Measurements from ENCODE around the gene PTGES3.
"Not testable (repeated sequence)": the region's sequence is repeated elsewhere in the genome, so short reads cannot be mapped to it uniquely, and the experiment has no call there.

Gene PTGES3, protein sequence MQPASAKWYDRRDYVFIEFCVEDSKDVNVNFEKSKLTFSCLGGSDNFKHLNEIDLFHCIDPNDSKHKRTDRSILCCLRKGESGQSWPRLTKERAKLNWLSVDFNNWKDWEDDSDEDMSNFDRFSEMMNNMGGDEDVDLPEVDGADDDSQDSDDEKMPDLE

DNA sequence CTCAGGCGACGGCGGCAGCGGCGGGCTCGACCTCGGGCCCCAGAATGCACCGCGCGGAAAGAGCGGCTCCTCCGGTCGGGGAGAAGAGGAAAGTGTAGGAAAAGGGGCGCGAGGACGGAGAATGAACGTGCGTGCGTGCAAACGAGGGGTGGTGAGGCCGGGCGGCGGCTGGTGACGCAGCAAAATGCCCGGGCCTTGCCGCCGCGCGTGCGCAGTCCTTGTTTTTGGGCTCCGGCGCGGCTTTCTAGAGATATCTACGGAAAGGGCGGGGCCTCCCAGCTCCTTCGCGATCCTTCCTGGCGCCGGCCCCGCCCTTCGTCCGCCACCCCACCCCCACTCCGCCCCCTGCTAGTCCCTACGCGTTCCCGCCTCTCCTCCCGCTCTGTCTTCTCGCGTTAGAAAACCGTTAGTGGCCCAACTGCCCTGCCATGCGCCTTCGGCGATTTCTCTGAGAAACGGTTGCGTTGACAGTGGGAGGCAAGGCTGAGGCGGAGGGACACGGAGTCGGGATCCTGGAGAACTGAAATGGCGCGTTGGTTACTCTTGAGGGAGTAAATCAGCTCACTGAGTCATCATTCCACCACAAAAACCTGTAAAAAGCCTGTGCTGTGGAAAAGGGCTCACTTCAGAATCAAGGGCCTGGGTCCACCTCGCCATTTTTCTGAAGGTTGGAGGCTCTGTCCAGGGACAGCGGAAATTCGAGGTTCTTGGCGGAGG lies at the start of gene PTGES3:
Gene PTGES3, minus strand, starts transcription at position 156 of the 717 bp plus-strand sequence. CDS start 285 bp downstream, outside the sequence.
- DNase-seq (ENCODE audit: low spot score), result peak; percentile 98

DNA sequence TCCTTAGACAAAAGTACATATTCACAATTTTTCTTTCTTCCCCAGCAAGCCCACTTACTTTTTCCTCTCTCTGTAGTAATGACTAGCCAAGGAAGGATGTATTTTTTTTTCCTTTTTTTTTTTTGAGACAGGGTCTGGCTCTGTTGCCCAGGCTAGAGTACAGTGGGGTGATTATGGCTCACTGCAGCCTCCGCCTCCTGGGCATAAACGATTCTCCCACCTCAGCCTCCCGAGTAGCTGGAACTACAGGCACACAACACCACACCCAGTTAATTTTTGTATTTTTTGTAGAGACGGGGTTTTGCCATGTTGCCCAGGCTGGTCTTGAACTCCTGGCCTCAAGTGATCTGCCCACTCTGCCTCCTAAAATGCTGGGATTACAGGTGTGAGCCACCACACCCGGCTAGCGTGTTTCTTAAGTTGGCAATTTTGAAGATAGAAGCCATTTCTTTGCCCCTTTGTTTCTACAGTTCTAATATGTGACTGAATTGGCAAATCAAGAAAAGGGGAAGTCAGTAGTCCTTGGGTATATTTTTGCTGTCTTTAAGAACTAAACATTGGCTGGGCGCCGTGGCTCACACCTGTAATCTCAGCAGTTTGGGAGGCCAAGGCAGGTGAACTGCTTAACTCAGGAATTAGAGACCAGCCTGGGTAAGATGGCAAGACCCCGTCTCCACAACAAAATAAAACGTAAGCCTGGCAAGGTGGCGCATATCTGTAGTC lies 40.2 kb upstream of the PTGES3 start:
- DNase-seq (ENCODE audit: low spot score), result no peak

DNA sequence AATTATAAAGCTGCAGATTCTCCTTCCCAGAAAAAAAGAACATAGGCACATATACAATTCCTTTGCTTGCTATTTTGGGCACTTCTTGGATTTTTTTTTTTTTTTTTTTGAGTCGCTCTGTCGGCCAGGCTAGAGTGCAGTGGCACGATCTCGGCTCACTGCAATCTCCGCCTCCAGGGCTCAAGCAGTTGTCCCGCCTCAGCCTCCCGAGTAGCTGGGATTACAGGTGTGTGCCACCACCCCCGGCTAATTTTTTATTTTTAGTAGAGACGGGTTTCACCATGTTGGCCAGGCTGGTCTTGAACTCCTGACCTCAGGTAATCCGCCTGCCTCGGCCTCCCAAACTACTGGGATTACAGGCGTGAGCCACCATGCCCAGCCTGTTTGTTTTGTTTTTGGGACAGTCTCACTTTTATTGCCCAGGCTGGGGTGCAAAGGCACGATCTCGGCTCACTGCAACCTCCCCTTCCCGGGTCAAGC lies 38.2 kb upstream of the PTGES3 start:
- not testable (repeated sequence) for DNase-seq (ENCODE audit: low spot score)

DNA sequence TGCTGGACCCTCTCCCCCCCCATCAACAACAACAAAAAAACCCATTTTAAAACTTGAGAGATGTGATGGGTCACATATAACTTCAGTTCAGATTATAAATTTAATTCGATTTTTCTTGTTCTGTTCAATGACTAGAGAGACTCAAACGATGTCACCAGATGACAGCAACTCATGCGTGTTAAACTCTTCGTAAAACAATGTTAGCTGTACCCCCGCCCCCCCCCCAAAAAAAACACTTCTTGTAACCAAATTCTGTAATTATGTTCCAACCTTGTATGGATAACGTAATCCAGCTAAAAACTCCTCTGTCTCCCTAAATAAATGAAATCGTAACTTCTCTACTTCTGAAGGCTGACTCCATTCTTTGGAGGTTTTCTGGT lies 37.6 kb upstream of the PTGES3 start:
- no peak for DNase-seq (ENCODE audit: low spot score)

DNA sequence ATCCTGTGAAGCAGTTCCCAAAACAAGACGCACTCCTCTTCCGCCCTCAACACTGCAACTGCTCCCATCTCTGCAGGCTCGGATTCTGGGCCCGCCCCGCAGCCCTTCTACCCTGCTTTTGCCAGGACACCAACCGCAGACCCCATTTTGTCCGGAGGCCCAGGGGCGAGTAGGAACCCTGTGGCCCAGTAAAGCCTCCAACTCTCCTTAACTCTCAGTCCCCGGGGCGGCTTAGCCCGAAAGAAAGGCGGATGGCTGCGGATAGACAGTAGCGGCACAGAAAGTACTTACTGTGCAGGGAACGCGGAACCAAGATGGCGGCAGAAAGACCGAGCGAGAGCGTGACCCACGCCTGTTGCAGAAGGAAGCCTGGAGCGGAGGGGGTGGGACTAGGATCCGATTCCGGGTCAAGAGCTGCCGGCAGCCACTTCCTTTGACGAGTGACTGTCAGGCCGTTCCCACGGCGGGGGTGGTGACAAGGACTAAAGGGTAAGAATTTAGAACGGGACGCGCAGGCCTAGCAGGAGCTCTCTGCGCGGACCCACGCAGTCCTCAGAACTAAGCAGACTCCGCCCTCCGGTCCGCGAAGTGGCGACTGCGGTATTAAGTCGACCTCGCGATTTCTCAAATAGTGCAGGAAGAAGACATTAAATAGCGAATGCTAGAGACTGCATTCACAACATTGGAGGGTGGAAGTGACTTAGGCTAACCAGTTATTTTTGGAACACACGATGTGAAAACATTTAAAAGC lies 37.1 kb upstream of the PTGES3 start, which contains the start of gene NACA:
Gene NACA, minus strand, starts transcription at position 328 of the 751 bp plus-strand sequence. CDS start 778 bp downstream, outside the sequence.
- DNase-seq (ENCODE audit: low spot score), result peak; percentile 99

DNA sequence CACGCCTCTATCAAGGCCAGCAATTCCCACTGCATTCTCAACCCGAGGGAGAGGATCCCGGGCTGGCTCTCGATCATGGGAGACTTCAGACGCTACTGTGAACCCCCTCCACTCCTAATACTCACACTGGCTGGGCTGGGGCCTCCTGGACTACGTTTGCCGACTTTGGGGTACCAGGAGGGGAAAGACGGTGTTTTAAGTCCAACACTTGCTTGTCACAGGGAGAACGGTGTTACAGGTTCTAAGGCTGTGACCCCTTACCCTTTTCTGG lies 36.6 kb upstream of the PTGES3 start:
- DNase-seq (ENCODE audit: low spot score), result no peak

DNA sequence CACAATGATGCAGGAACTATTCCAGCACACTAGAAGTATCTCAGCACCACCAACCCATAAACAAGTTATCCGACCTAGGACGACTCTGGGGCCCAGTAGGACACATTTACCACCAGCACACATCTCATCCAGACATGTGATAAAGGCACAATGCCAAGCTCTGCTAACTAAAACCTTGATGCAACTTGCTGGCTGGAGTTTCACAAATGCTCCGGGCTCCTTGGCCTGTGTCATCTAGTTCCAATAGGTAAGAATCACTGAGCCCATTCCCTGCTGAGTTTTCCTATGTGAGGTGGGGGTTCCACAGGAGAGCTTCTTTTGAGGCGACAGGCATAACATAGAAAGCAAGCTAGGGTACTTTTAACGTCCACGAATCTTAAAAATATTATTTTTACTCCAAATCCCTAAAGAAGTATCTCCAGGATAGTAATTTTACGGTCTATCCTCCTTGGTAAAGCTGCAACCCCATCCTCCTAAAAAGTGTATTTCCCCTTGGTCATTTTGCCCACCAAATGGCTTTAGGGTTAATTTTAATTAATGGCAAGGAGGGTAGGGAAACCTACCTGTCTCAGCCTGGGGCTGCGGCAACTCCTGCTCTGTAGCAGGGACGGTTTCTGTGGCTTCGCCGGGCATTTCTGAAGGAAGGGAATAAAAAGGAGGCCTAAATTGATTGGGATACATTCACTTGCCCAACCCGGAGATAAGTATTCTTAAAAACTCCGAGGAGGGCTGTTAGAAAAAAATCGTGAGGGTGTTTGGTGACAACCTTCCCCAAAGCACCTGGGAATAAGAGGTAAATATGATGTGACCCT lies 36.0 kb upstream of the PTGES3 start:
- peak; percentile 52 for DNase-seq (ENCODE audit: low spot score)

DNA sequence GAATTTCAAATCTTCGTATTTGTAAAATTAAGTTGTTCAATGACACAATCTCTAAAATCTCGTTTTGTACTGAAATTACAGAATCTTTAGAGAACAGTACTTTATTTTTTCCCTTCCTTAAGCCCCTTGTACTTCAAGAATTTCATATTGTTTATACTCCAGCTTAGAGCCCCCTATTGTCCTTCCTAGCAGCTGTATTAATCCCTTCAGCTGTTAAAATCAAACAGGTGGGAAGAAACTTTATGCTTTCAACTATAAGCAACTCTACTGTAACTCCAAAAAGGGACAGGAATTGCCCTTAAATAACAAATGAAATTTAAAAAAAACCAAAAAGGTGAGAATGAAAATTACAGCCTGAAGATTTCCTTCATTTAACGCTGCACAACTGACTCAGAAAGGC lies 35.3 kb upstream of the PTGES3 start:
- DNase-seq (ENCODE audit: low spot score), result no peak

DNA sequence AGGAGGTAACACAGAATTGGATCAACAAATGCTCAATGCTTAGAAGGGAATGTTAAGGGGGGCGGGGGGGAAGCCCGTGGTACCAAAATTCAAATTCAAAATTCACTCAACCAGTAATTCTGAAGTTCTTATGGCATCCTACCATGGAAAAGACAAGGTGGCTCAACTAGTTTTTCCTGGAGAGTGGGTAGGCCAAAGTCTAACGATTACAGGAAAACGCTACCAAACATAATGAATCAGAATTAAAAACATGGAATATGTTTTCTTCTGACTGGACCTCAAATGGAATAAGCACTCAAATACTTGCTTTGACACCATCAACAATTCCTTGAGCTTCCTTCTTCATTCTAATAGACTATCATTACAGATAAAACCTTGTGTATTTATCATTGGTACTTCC lies 34.7 kb upstream of the PTGES3 start:
- DNase-seq (ENCODE audit: low spot score), result no peak

DNA sequence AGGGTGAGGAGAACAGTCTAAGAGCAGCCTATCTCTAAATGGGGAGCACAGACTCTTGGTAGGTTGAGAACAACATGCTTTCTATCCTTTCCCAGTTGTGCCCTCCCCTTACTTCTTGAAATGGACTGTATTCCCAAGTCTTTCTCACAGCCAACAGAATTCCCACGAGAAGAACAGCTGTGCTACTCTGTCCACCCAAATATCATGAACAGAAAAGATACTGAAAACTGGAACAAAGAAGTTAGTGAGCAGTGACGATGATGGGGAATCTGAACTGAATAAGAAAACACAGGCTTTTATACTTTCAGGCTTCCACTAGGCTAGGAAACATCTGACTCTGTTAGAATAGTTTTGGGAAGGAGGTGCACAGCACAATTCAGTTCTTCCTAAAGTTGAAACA lies 33.6 kb upstream of the PTGES3 start:
- no peak for DNase-seq (ENCODE audit: low spot score)

DNA sequence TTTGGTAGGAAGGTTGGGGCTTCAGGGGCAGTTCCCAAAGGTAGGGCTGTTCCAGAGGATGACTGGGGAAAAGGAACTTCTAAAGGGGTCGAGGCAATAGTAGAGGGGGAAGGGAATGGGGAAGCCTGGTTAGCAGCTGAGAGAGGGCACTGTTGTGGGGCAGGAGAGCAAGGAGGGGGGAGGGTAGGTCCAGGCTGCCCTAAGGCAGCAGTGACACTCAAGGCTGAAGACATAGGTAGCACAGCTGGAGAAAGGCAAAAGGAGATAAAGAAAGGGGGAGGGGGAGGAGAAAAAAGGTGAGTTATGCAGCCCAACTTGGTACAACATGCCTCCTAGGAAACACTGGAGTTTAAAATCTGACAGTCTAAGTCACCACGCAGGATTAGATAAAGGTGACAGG lies 33.1 kb upstream of the PTGES3 start:
- no peak for DNase-seq (ENCODE audit: low spot score)

DNA sequence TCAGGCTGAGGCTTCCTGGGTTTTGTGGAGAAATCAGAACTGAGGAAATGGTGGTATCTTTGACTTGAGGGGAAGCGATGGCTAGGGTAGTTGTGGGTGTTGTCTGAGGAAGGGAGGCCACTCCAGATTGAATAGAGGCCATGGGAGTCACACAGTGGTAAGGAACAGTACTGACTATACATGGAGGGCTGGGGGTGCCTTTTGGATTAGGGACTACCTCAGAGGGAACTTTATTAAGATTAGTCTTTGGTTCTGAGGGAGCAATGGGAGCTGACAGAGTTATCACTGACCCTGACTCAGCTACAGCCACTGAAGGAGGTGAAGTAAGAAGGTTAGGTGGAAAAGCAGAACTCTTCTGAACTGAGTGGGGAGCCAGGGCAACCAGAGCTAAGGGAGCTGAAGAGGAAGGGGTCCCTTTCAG lies 32.7 kb upstream of the PTGES3 start:
- DNase-seq (ENCODE audit: low spot score), result no peak

DNA sequence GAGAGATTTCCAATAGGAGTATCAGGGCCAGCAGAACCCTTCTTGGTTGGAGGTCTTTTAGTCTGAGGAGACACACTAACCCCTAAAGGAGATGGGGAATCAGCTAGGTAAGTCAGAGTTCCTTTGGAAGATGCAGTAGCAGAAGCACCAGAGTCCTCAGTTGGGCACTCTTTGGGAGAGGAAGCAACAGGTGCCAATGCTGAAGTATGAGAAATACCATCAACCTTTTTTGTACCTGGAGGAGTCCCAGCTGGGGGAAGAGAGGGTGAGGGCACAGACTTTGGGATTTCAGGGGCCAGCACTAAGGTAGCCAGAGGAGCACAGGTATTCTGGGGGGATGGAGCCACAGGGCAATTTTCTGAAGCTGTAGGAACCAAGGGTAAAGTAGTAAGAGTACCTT lies 31.0 kb upstream of the PTGES3 start:
- peak; percentile 22 for DNase-seq (ENCODE audit: low spot score)

DNA sequence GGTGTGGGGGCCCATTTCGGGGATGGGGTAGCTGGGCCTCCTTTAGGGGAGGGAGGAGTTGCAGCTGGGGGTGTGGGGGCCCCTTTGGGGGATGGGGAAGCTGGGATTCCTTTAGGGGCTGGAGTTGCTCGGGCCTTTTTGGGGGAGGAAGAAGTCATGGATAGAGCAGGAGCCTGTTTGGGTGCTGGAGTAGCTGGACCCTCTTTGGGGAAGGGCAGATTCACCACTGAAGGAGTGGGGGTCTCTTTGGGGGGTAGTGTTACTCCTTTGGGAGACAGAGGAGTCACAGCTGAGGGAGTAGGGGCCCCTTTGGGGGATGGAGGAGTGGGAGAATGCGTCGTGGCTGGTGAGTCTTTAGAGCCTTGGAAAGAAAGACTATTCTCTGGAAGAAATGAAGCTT lies 30.6 kb upstream of the PTGES3 start:
- no peak for DNase-seq (ENCODE audit: low spot score)

DNA sequence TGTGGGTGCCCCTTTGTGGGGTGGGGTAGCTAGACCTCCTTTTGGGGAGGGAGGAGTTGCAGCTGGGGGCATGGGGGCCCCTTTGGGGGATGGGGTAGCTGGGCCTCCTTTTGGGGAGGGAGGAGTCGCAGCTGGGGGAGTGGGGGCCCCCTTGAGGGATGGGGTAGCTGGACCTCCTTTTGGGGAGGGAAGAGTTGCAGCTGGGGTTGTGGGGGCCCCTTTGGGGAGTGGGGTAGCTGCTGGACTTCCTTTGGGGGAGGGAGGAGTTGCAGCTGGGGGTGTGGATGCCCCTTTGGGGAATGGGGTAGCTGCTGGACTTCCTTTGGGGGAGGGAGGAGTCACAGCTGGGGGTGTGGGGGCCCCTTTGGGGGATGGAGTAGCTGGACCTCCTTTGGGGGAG lies 30.1 kb upstream of the PTGES3 start:
- no peak for DNase-seq (ENCODE audit: low spot score)

DNA sequence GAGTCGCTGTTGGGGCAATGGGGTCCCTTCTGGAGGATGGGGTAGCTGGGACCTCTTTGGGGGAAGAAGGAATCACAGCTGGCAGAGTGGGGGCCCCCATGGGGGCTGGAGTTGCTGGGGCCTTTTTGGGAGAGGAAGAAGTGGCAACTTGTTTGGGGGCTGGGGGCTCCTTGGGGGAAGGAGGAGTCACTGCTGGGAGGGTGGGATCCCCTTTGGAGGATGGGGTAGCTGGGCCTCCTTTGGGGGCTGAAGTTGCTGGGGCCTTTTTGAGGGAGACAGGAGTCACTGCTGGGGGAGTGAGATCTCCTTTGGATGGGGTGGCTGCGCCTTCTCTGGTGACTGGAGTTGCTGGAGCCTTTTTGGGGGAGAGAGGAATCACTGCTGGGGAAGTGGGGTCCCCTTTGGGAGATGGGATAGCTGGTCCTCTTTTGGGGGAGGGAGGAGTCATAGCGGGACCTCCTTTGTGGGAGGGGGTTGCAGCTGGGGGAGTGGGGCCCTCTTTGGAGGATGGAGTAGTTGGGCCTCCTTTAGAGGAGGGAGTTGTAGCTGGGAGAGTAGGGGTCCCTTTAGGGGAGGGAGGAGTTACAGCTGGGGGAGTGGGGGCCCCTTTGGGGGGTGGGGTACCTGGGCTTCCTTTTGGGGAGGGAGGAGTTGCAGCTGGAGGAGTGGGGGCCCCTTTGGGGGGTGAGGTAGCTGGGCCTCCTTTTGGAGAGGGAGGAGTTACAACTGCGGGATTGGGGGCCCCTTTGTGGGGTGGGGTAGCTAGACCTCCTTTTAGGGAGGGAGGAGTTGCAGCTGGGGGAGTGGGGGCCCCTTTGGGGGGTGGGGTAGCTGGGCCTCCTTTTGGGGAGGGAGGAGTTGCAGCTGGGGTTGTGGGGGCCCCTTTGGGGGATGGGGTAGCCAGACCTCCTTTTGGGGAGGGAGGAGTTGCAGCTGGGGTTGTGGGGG lies 29.1 kb upstream of the PTGES3 start:
- no peak for DNase-seq (ENCODE audit: low spot score)

DNA sequence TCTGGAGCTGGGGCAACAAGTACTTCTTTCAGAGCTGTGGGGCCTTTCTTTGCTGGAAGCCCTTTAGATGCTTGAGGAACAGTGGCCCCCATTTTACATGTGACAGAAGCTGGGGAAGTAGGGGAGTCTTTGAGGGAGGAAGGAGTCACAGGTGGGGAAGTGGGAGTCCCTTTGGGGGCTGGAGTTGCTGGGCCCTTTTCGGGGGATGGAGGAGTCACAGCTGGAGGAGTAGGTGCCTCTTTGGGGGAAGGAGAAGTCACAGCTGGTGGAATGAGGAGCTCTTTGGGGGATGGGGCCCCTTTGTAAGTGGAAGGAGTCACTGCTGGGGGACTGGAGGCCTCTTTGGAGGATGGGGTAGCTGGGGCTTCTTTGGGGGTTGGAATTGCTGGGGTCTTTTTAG lies 28.4 kb upstream of the PTGES3 start:
- DNase-seq (ENCODE audit: low spot score), result no peak

DNA sequence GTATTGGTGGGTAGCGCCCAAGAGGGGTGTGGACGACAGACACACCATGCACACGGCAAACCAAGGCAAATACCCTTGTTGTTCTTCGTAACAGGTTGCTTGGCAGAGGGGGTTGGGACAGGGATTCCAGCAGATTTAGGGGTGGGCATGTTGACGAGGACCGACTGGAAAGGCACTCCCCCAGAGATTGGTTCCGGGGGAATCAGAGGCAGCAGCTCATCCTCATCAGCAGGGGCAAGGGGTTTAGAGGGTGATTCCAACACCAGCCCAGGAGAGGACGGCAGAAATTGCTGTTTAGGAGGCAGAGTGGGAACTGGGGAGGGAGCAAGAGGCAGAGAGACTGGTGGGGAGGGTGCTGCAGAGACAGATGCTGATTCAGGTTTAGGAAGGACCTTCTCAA lies 27.7 kb upstream of the PTGES3 start:
- DNase-seq (ENCODE audit: low spot score), result no peak

DNA sequence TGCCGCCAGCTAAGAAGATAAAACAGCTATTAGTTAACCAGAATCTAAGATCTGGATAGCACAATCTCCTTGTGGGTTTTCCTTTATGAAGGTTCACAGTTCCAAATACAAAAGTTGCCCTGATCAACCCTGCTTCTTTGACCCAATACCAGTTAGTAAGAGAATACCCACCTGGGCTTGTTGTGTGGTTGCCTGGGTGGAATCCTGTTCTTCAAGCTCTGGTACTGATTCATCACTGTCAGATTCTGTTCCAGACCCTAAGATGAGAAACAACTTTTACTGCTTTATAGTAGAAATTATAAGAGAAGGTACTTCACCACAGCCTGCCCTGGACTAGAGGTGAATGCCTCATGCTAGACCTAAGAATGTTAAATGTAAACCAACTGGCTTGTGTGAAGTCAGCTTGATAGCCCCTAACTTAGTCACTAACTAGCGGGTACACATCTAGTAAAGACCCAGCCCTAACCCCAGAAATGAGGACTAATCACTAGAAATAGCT lies 26.4 kb upstream of the PTGES3 start:
- DNase-seq (ENCODE audit: low spot score), result no peak

DNA sequence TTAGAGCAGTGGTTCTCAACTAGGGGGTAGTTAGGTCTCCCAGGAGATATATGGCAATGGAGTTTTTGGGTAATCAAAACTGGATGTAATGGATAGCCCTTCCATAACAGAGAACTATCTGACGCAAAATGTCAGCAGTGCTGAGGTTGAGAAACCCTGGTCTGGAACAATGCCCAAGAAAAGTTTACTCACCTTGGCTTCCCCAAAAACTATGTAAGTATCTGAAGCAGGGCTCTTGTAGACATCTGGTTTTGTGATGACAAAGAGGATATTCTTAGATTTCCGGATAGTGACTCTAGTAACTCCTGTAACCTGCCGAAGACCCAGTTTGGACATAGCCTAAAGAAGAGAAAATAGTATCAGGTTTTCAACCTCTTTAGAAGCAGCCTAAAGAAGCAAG lies 25.3 kb upstream of the PTGES3 start:
- DNase-seq (ENCODE audit: low spot score), result no peak
